Common myeloid progenitor, CD34-positive (primary cell): Measurements from ENCODE around the gene WDR59.
"Not testable (repeated sequence)": the region's sequence is repeated elsewhere in the genome, so short reads cannot be mapped to it uniquely, and the experiment has no call there.

Experiments used
- CTCF ChIA-PET: fragments of 350-600 bp; sonication (Branson Sonifier 250); formaldehyde crosslinking; loops from one replicate; lab custom pipeline; 2021; ENCODE audit warnings: antibody characterized with exemption; lab: Charles Lee
- POLR2A ChIA-PET: fragments of 350-600 bp; sonication (Branson Sonifier 250); formaldehyde crosslinking; loops from one replicate; lab custom pipeline; 2021; ENCODE audit warnings: antibody characterized with exemption; lab: Charles Lee
- DNase-seq, 3 donors: peaks; one replicate each; pipeline versions ENCODE4 v3.0.0 to v3.0.0-alpha.2; 2013
- H3K27ac ChIP-seq, 2 experiments: 1 replicate in 1 of 2; 2 replicates in 1 of 2; pipeline ENCODE4 v1.7.0; 2013; ENCODE audit warnings: inconsistent platforms in 2 of 2, low read length in 2 of 2, mild to moderate bottlenecking in 2 of 2, low read depth in 1 of 2, moderate library complexity in 1 of 2; ENCODE audit not compliant: severe bottlenecking in 2 of 2, insufficient read depth in 1 of 2, poor library complexity in 1 of 2
- H3K27me3 ChIP-seq, 5 experiments: replicated peaks in 2 of 5; 1 replicate in 3 of 5; 2 replicates in 2 of 5; pipeline versions ENCODE4 v1.6.1 to v1.7.0; 2013; ENCODE audit warnings: low read length in 4 of 5, mild to moderate bottlenecking in 2 of 5, moderate library complexity in 2 of 5, inconsistent platforms in 1 of 5; ENCODE audit not compliant: insufficient read depth in 5 of 5, control insufficient read depth in 4 of 5
- H3K36me3 ChIP-seq, 4 experiments: 1 replicate in 2 of 4; 2 replicates in 2 of 4; pipeline versions ENCODE4 v1.6.1 to v1.7.0; 2013; ENCODE audit warnings: low read length in 3 of 4, control low read depth in 1 of 4, mild to moderate bottlenecking in 1 of 4; ENCODE audit not compliant: control insufficient read depth in 4 of 4, insufficient read depth in 4 of 4
- H3K4me1 ChIP-seq, 4 experiments: 1 replicate in 3 of 4; 2 replicates in 1 of 4; pipeline versions ENCODE4 v1.6.1 to v1.7.1; 2013; ENCODE audit warnings: low read length in 3 of 4, mild to moderate bottlenecking in 3 of 4, control low read depth in 1 of 4, inconsistent platforms in 1 of 4, moderate library complexity in 1 of 4; ENCODE audit not compliant: control insufficient read depth in 4 of 4, insufficient read depth in 4 of 4; ENCODE audit errors: control extremely low read depth in 1 of 4
- H3K4me3 ChIP-seq, 7 experiments: 1 replicate in 4 of 7; 2 replicates in 3 of 7; pipeline versions ENCODE4 v1.5.1 to v1.7.0; 2013; ENCODE audit warnings: mild to moderate bottlenecking in 7 of 7, low read length in 6 of 7, moderate library complexity in 6 of 7, inconsistent platforms in 2 of 7, low read depth in 2 of 7, control low read depth in 1 of 7; ENCODE audit not compliant: insufficient read depth in 4 of 7, control insufficient read depth in 1 of 7; ENCODE audit errors: extremely low read depth in 1 of 7
- H3K9me3 ChIP-seq, 5 experiments: 1 replicate in 4 of 5; 2 replicates in 1 of 5; pipeline versions ENCODE4 v1.6.1 to v1.7.1; 2013; ENCODE audit warnings: low read length in 4 of 5, mild to moderate bottlenecking in 2 of 5, inconsistent platforms in 1 of 5, low read depth in 1 of 5, moderate library complexity in 1 of 5; ENCODE audit not compliant: control insufficient read depth in 4 of 5, insufficient read depth in 2 of 5; ENCODE audit errors: control extremely low read depth in 1 of 5
- WGBS: methylation state at CpG from one replicate; pipeline ENCODE4 v1.1.5; 2013; ENCODE audit not compliant: insufficient coverage; 5-methylcytosine and 5-hydroxymethylcytosine counted together

WDR59 gene

GRCh38 chr16:75021410-75021809, 36.5 kb upstream of the WDR59 start:
- 100% methylated on average over 1 of the region's 1 CpG for whole genome bisulfite sequencing
- Histone ChIP-seq H3K27me3 (no peaks in the 10 kb centered on the region), H3K4me3 (no peak overlapping the region), H3K9me3 (peaks cover 0 to 11% (median 4%) of the 10 kb centered on the region in 5 experiments), H3K27ac (no peak overlapping the region), H3K36me3 (peaks cover 3 to 28% (median 11%) of the 10 kb centered on the region in 4 experiments), H3K4me1 (peaks cover 17 to 42% (median 33%) of the 10 kb centered on the region in 4 experiments)
- ChIA-PET POLR2A (no interaction called here), CTCF (interaction anchor here (3.3 kb wide), 1 partner anchor 9 kb away, joined by 17 read pairs; no protein-coding TSS in a partner anchor)
- DNase-seq = no peak

- H3K4me1 ChIP-seq = peaks cover 9 to 27% (median 18%) of the 10 kb centered on the region in 4 experiments
- ChIA-PET CTCF (interaction anchor here (1.1 to 1.6 kb wide), 3 partner anchors 10 to 43 kb away, joined by 3 to 5 read pairs (median 4); no protein-coding TSS in a partner anchor), POLR2A (interaction anchor here (1.0 kb wide), 1 partner anchor 14 kb away, joined by 3 read pairs; no protein-coding TSS in a partner anchor)
- 100% methylated on average over 1 of the region's 7 CpGs for WGBS
- DNase-seq = no peak
- no peak overlapping the region for H3K27ac ChIP-seq
- H3K36me3 ChIP-seq = peaks cover 3 to 28% (median 13%) of the 10 kb centered on the region in 4 experiments
- peaks cover 0 to 11% (median 4%) of the 10 kb centered on the region in 5 experiments for H3K9me3 ChIP-seq
- H3K27me3 ChIP-seq = no peaks in the 10 kb centered on the region
- no peak overlapping the region for H3K4me3 ChIP-seq
These were observed 34.7 kb upstream of the WDR59 start for GRCh38 chr16:75019586-75019985.

- Histone ChIP-seq H3K27me3 (no peaks in the 10 kb centered on the region), H3K36me3 (peaks cover 3 to 28% (median 13%) of the 10 kb centered on the region in 4 experiments), H3K4me3 (no peak overlapping the region), H3K9me3 (peaks cover 0 to 11% (median 4%) of the 10 kb centered on the region in 5 experiments), H3K27ac (no peak overlapping the region), H3K4me1 (peaks cover 4 to 21% (median 14%) of the 10 kb centered on the region in 4 experiments)
- CTCF ChIA-PET = interaction anchor here (0.6 to 1.6 kb wide), 6 partner anchors 10 to 44 kb away, joined by 3 to 5 read pairs (median 4); no protein-coding TSS in a partner anchor
- POLR2A ChIA-PET = interaction anchor here (0.6 to 1.0 kb wide), 2 partner anchors 14 to 20 kb away, joined by 3 read pairs; no protein-coding TSS in a partner anchor
- 89% methylated on average over 7 of the region's 8 CpGs for WGBS
- no peak for DNase-seq
These were observed 34.1 kb upstream of the WDR59 start for GRCh38 chr16:75019007-75019406.

DNA sequence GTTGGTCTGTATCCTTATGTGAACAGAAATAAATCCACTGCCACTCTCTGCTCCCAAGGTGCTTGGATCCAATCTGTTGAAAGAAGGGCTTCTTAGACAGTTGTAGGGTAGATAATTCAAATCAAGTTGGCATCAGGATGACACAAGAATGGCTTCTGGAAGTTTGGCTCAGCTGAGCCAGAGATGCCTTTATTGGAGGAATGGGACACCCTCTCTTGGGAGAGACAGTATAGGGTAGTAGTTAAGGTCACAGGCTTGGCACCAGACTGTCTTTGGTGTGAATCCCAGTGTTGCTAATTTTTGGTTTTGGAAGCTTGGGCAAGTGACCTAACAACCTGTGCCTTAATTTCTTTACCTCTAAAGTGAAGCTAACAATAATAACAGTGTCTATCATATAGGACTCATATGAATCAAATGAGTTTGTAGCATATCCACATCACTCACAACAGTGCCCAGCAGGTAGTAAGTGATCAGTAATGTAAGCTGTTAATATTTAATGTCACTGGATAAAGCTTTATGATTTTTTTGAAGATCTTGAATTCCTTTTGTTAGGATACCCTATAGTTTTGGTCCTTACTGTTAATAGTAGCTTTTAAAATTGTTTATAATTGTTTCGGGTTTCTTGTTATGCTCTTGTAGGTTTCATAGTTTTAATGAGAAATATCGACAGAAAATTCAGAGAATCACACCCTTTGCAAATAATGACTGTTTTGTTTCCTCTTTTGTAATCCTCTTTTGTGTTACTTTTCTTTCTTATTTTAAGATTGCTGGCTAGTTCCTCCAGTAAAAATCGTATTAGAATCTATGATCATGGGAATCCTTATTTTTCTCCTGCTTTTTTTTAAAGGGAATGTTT, 33.0 kb upstream of the WDR59 start:
- CTCF ChIA-PET = interaction anchor here (0.7 to 1.9 kb wide), 11 partner anchors 11 to 94 kb away, joined by 3 to 7 read pairs (median 3); no protein-coding TSS in a partner anchor
- no CpG with 5 or more reads among the region's 3 CpGs for WGBS
- DNase-seq = no peak

DNA sequence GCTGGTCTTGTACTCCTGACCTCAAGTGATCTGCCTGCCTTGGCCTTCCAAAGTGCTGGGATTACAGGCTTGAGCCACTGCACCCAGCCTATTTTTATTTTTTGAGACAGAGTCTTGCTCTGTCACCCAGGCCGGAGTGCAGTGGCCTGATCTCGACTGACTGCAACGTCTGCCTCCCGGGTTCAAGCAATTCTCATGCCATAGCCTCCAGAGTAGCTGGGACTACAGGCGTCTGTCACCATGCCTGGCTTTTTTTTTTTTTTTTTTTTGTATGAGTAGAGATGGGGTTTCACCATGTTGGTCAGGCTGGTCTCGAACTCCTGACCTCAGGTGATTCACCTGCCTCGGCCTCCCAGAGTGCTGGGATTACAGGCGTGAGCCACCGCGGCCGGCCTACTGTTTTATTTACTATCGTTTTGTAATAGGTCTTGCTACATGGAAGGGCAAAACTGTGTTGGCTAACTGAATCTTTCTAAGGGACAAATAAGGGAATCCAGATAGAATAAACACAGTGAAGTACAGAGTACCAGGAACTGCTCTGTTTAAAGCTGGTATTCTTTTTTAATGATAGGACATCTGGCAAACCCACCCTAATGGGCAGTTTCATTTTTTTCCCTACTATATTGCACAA, 31.6 kb upstream of the WDR59 start:
- POLR2A ChIA-PET, H3K9me3 ChIP-seq, H3K27ac ChIP-seq, DNase-seq, H3K4me3 ChIP-seq, H3K27me3 ChIP-seq: not testable (repeated sequence)
- CTCF ChIA-PET = interaction anchor here (1.0 to 1.9 kb wide), 7 partner anchors 10 to 95 kb away, joined by 3 to 7 read pairs (median 4); no protein-coding TSS in a partner anchor
- peaks cover 3 to 21% (median 13%) of the 10 kb centered on the region in 4 experiments for H3K36me3 ChIP-seq
- H3K4me1 ChIP-seq = peaks cover 16 to 33% (median 26%) of the 10 kb centered on the region in 4 experiments
- WGBS = 100% methylated on average over 8 of the region's 12 CpGs

More for the DNA sequence above, 33.0 kb upstream of the WDR59 start:
- POLR2A ChIA-PET = no interaction called here
- peak overlapping the region in 1 of 2 experiments; percentile 54 for H3K27ac ChIP-seq
- H3K4me3 ChIP-seq = no peak overlapping the region
- peaks cover 0 to 11% (median 4%) of the 10 kb centered on the region in 5 experiments for H3K9me3 ChIP-seq
- peaks cover 4 to 22% (median 15%) of the 10 kb centered on the region in 4 experiments for H3K4me1 ChIP-seq
- no peaks in the 10 kb centered on the region for H3K27me3 ChIP-seq
- peaks cover 3 to 24% (median 13%) of the 10 kb centered on the region in 4 experiments for H3K36me3 ChIP-seq

DNA sequence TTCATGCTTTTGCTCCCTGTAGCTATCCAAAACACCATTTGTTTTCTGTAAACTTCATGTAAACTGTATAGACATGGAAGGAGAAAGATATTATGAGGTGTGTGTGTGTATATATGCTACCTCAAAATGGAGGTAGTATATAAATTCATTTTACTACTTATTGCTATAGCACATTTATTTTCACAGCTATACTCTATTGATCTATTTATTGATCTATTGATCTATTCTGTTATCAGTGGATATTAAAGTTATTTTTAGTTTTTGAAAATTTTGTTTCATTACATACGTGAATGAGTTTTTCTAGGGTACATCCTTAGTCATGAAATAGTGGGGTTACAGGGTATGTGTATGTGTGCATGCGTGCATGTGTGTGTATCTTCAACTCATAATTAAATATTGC, 29.4 kb upstream of the WDR59 start:
- Histone ChIP-seq H3K36me3 (peaks cover 0 to 5% (median 2%) of the 10 kb centered on the region in 4 experiments), H3K9me3 (no peaks in the 10 kb centered on the region), H3K27me3 (no peaks in the 10 kb centered on the region), H3K27ac (no peak overlapping the region), H3K4me3 (no peak overlapping the region), H3K4me1 (peaks cover 20 to 47% (median 39%) of the 10 kb centered on the region in 4 experiments)
- no CpG with 5 or more reads among the region's 2 CpGs for WGBS
- POLR2A ChIA-PET = no interaction called here
- CTCF ChIA-PET = interaction anchor here (0.9 to 3.3 kb wide), 7 partner anchors 8 to 84 kb away, joined by 3 to 17 read pairs (median 4); no protein-coding TSS in a partner anchor
- no peak for DNase-seq
